ENCODE data around the gene NFASC.

GRCh38 chr1:205002705-205003104, 132.0 kb downstream of the NFASC start:
- TF ChIP-seq YY1 (IDR thresholded peaks at IDR 0.05; ENCODE audit: low read depth) (no peak), EGR1 (IDR thresholded peaks at IDR 0.05) (no peak), NFIC (IDR thresholded peaks at IDR 0.05) (no peak), EP300 (IDR thresholded peaks at IDR 0.05; ENCODE audit: borderline replicate concordance) (no peak), TCF12 (IDR thresholded peaks at IDR 0.05; ENCODE audit: low read depth) (no peak), ZBTB7A (IDR thresholded peaks at IDR 0.05; ENCODE audit: low read depth) (no peak), TAF1 (IDR thresholded peaks at IDR 0.05; ENCODE audit: low read depth) (no peak)

All from Ishikawa (cell line).